Ishikawa (cell line): ENCODE data around the gene NSMCE3.

Experiments
- CEBPB ChIP-seq: IDR thresholded peaks from 2 replicates; pipeline ENCODE4 v1.6.1; 2012
- CREB1 ChIP-seq: IDR thresholded peaks from 2 replicates; pipeline ENCODE4 v1.6.1; 2012; ENCODE audit warnings: low read depth
- EGR1 ChIP-seq: IDR thresholded peaks from 2 replicates; pipeline ENCODE4 v1.6.1; 2012
- EP300 ChIP-seq: IDR thresholded peaks from 2 replicates; pipeline ENCODE4 v1.6.1; 2012; ENCODE audit warnings: borderline replicate concordance
- FOXM1 ChIP-seq: IDR thresholded peaks from 2 replicates; pipeline ENCODE4 v1.6.1; 2012; ENCODE audit warnings: low read depth, borderline replicate concordance
- MAX ChIP-seq: IDR thresholded peaks from 2 replicates; pipeline ENCODE4 v1.6.1; 2012
- NFIC ChIP-seq: IDR thresholded peaks from 2 replicates; pipeline ENCODE4 v1.6.1; 2012
- RAD21 ChIP-seq: IDR thresholded peaks from 2 replicates; pipeline ENCODE4 v1.6.1; 2012; ENCODE audit warnings: low read depth
- TAF1 ChIP-seq: IDR thresholded peaks from 2 replicates; pipeline ENCODE4 v1.6.1; 2012; ENCODE audit warnings: low read depth, mild to moderate bottlenecking
- TCF12 ChIP-seq: IDR thresholded peaks from 2 replicates; pipeline ENCODE4 v1.6.1; 2012; ENCODE audit warnings: low read depth
- TEAD4 ChIP-seq: IDR thresholded peaks from 2 replicates; pipeline ENCODE4 v1.6.1; 2012
- YY1 ChIP-seq: IDR thresholded peaks from 2 replicates; pipeline ENCODE4 v1.6.1; 2012; ENCODE audit warnings: low read depth
- ZBTB7A ChIP-seq: IDR thresholded peaks from 2 replicates; pipeline ENCODE4 v1.6.1; 2012; ENCODE audit warnings: low read depth
- TF ChIP-seq, protein P1 (sequence below): IDR thresholded peaks from 2 replicates; pipeline ENCODE4 v1.6.1; 2012; ENCODE audit warnings: low read depth, mild to moderate bottlenecking
- TF ChIP-seq, protein P2 (sequence below): IDR thresholded peaks from 2 replicates; pipeline ENCODE4 v1.6.1; 2012

NSMCE3 gene

GRCh38 chr15:29280514-29280913 lies 10.9 kb upstream of the NSMCE3 start:
- TF ChIP-seq EP300 (no peak), MAX (no peak), CREB1 (no peak), RAD21 (no peak), ZBTB7A (no peak), NFIC (no peak), TAF1 (no peak), TCF12 (no peak), TEAD4 (no peak), YY1 (no peak), CEBPB (no peak), EGR1 (no peak), FOXM1 (no peak)
- TF ChIP-seq, protein P1, sequence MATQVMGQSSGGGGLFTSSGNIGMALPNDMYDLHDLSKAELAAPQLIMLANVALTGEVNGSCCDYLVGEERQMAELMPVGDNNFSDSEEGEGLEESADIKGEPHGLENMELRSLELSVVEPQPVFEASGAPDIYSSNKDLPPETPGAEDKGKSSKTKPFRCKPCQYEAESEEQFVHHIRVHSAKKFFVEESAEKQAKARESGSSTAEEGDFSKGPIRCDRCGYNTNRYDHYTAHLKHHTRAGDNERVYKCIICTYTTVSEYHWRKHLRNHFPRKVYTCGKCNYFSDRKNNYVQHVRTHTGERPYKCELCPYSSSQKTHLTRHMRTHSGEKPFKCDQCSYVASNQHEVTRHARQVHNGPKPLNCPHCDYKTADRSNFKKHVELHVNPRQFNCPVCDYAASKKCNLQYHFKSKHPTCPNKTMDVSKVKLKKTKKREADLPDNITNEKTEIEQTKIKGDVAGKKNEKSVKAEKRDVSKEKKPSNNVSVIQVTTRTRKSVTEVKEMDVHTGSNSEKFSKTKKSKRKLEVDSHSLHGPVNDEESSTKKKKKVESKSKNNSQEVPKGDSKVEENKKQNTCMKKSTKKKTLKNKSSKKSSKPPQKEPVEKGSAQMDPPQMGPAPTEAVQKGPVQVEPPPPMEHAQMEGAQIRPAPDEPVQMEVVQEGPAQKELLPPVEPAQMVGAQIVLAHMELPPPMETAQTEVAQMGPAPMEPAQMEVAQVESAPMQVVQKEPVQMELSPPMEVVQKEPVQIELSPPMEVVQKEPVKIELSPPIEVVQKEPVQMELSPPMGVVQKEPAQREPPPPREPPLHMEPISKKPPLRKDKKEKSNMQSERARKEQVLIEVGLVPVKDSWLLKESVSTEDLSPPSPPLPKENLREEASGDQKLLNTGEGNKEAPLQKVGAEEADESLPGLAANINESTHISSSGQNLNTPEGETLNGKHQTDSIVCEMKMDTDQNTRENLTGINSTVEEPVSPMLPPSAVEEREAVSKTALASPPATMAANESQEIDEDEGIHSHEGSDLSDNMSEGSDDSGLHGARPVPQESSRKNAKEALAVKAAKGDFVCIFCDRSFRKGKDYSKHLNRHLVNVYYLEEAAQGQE = no peak
- TF ChIP-seq, protein P2, sequence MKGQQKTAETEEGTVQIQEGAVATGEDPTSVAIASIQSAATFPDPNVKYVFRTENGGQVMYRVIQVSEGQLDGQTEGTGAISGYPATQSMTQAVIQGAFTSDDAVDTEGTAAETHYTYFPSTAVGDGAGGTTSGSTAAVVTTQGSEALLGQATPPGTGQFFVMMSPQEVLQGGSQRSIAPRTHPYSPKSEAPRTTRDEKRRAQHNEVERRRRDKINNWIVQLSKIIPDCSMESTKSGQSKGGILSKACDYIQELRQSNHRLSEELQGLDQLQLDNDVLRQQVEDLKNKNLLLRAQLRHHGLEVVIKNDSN = no peak

GRCh38 chr15:29278436-29279105 lies 8.9 kb upstream of the NSMCE3 start:
- TF ChIP-seq MAX = no peak
- TF ChIP-seq RAD21 = no peak

GRCh38 chr15:29276366-29276765 lies 6.7 kb upstream of the NSMCE3 start:
- TF ChIP-seq ZBTB7A (no peak), TCF12 (no peak), YY1 (no peak), CREB1 (no peak), EGR1 (no peak), TEAD4 (no peak), NFIC (no peak), CEBPB (no peak), TAF1 (no peak), MAX (no peak), EP300 (no peak), RAD21 (no peak), FOXM1 (no peak)
- TF ChIP-seq, protein P2 = no peak
- TF ChIP-seq, protein P1 = no peak

GRCh38 chr15:29275855-29276254 lies 6.2 kb upstream of the NSMCE3 start:
- TF ChIP-seq TAF1 = no peak
- TF ChIP-seq CEBPB = no peak
- no peak for TF ChIP-seq MAX
- TF ChIP-seq ZBTB7A = no peak
- TF ChIP-seq YY1 = no peak
- TF ChIP-seq, protein P1 = no peak
- TF ChIP-seq TEAD4 = no peak
- TF ChIP-seq, protein P2 = no peak
- TF ChIP-seq EP300 = no peak
- no peak for TF ChIP-seq RAD21
- TF ChIP-seq FOXM1 = no peak
